Measurements from ENCODE around the gene RABL2A.

DNA sequence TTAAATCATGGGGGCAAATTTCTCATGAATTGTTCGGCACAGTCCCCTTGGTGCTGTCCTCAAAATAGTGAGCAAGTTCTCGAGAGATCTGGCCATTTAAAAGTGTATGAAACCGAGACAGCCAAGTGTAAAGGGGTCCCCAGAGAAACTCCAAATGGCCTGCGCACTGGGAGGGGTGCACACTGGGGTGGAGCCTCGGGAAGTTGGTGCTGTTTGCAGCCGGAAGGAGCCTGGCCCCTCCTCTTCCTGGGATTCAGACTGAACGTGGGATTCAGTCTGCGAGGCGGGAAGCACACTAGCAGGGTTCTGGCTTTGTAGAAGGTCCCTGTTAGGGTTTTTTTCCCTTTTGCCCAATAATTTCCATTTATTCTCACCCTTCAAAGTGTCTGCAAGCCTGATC lies 48.8 kb downstream of the RABL2A start:
- TF ChIP-seq CREB1 (IDR thresholded peaks at IDR 0.05; ENCODE audit: low read depth) (no peak), RAD21 (IDR thresholded peaks at IDR 0.05; ENCODE audit: low read depth) (no peak), NFIC (IDR thresholded peaks at IDR 0.05) (no peak), EP300 (IDR thresholded peaks at IDR 0.05; ENCODE audit: borderline replicate concordance) (no peak), TAF1 (IDR thresholded peaks at IDR 0.05; ENCODE audit: low read depth) (no peak)
- TF ChIP-seq, protein P1, sequence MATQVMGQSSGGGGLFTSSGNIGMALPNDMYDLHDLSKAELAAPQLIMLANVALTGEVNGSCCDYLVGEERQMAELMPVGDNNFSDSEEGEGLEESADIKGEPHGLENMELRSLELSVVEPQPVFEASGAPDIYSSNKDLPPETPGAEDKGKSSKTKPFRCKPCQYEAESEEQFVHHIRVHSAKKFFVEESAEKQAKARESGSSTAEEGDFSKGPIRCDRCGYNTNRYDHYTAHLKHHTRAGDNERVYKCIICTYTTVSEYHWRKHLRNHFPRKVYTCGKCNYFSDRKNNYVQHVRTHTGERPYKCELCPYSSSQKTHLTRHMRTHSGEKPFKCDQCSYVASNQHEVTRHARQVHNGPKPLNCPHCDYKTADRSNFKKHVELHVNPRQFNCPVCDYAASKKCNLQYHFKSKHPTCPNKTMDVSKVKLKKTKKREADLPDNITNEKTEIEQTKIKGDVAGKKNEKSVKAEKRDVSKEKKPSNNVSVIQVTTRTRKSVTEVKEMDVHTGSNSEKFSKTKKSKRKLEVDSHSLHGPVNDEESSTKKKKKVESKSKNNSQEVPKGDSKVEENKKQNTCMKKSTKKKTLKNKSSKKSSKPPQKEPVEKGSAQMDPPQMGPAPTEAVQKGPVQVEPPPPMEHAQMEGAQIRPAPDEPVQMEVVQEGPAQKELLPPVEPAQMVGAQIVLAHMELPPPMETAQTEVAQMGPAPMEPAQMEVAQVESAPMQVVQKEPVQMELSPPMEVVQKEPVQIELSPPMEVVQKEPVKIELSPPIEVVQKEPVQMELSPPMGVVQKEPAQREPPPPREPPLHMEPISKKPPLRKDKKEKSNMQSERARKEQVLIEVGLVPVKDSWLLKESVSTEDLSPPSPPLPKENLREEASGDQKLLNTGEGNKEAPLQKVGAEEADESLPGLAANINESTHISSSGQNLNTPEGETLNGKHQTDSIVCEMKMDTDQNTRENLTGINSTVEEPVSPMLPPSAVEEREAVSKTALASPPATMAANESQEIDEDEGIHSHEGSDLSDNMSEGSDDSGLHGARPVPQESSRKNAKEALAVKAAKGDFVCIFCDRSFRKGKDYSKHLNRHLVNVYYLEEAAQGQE (IDR thresholded peaks at IDR 0.05; ENCODE audit: low read depth), result no peak
